ENCODE data around the gene HS6ST3.

HS6ST3 gene

GRCh38 chr13:96308568-96308967 lies 218.7 kb downstream of the HS6ST3 start:
- DNase-seq (ENCODE audit: low read depth): no peak

DNA sequence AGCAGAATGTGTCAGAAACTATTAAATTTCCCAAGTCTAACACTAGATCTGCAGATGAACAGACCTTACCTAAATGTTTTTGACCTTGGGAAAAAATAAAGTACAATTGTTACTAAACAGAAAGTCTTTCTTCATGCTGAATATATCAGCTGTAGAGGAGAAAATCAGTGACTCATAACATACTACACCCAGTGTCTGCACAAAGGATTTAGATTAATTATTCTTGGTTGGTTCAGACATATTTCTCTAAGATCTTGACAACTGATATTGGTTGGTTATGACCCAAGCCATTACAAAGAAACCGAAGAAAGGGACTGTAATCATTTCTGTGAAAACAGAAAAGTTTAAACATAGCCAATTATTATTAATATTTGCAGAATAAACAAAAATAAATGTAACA lies 225.1 kb downstream of the HS6ST3 start:
- DNase-seq (ENCODE audit: low read depth): no peak

- no peak for DNase-seq (ENCODE audit: low read depth)
Measured at GRCh38 chr13:96338030-96338429, 248.1 kb downstream of the HS6ST3 start.

DNA sequence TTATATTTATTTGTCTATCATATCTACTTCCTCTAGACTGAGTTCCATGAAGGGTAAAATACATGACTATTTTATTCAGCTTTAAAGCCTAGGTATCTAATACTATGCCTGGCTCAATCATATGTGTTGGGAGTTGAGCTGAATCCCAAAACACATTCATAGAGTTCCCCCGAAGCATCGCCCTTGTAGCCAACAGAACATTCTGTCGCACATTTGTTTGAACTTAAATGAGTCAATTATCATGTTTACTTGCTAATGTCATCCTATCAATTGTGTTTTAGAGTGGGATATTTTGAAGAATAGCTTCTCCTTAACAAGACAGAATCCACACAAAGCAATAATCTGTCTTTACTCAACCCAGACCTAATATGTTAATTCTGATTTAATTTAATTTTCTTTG lies 252.4 kb downstream of the HS6ST3 start:
- DNase-seq (ENCODE audit: low read depth): no peak

DNA sequence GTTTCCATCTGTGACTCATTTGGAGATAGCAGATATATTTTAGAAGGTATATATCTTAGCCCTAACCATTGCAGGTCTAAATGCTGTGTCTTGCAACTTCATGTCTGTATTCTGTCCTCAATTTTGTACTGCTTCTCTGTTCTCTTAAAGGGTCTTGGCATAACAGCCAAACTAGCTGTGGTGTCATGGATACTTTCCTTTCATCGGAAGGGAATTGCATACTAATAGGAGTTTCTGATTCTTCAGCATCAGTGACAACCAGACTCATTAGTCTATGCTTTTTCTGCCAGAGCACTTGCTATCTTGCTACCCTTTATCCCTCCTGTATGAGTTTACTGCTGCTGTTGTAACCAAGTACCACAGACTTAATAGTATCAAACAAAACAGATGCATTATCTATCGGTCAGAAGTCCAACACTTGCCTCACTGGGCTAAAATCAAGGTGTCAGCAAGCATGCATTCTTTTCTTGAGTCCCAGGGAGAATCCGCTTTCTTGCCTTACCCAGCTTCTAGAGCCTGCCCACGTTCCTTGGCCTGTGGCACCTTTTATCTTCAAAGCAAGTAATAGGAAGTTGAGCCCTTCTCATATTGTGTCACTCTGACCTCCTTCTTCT lies 253.1 kb downstream of the HS6ST3 start:
- DNase-seq (ENCODE audit: low read depth): no peak

GRCh38 chr13:96346921-96347320 lies 257.0 kb downstream of the HS6ST3 start:
- no peak for DNase-seq (ENCODE audit: low read depth)

DNA sequence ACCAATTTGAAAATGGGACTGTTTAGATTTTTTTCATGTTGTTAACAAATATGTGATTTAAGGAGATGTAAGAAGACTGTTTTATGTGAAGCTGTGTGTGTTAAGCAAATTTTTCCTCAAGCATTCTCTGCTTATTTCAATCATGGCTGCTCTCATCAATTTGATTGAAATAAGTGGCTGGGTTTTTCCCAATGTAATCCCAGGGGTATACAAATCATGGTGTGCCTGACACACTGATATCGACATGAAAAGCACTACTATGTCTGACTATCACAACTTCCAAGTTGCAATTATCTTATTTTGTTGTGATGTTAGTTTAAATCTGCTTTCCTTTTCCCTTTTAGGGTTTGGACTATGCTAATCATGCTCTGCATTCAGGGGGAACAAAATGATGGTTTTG lies 283.7 kb downstream of the HS6ST3 start:
- no peak for DNase-seq (ENCODE audit: low read depth)

DNA sequence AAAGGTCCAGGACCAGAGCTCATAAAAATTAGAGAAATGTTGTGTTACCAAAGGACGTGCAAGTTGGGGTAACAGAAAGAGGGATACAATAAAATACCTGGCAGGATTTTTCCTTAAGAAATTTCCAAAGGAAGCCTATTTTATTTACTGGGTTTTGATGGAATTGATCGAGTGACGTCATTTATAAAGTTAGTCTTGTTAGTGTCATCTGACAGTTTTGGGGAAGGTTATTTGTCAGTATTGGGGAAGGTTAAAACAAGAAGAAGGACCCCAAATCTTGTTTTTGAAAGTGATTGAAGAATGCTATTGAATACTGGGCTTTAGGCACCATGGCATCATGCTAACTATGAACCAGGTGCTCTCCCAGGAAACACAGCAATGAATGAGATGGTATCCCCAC lies 287.9 kb downstream of the HS6ST3 start:
- DNase-seq (ENCODE audit: low read depth): no peak

GRCh38 chr13:96379967-96380366 lies 290.1 kb downstream of the HS6ST3 start:
- DNase-seq (ENCODE audit: low read depth): no peak

DNA sequence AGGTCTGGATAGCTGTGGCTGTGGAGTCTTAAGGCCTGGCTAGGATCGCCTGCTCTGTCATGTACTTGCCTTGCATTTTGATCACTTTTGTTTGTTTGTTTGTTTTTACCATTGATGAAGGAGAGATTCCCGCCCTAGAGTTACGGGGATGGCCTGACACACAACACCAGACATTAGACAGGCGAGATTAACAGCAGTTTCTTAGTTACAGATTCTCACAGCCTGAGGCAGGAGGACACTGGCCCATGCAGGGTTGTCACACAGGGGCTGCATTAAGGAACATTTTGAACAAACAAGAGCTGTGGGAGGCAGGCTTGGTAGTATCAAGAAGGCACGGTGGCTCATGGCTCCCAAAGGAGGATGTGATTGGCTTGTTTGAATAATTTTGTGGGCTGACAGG lies 291.8 kb downstream of the HS6ST3 start:
- no peak for DNase-seq (ENCODE audit: low read depth)

DNA sequence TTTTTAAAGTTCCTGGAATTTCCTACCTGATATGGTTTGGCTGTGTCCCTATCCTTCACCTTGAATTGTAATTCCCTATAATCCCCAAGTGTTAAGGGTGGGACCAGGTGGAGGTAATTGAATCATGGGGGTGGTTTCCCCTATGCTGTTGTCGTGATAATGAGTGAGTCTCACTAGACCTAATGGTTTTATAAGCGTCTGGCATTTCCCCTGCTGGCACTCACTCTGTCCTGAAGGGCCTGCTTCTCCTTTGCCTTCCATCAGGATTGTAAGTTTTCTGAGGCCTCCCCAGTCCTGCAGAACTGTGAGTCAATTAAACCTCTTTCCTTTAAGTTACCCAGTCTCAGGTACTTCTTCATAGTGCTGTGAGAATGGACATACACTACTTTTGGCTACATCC lies 298.7 kb downstream of the HS6ST3 start:
- no peak for DNase-seq (ENCODE audit: low read depth)

GRCh38 chr13:96391606-96392005 lies 301.7 kb downstream of the HS6ST3 start:
- DNase-seq (ENCODE audit: low read depth): no peak

GRCh38 chr13:96397807-96398206 lies 307.9 kb downstream of the HS6ST3 start:
- no peak for DNase-seq (ENCODE audit: low read depth)

DNA sequence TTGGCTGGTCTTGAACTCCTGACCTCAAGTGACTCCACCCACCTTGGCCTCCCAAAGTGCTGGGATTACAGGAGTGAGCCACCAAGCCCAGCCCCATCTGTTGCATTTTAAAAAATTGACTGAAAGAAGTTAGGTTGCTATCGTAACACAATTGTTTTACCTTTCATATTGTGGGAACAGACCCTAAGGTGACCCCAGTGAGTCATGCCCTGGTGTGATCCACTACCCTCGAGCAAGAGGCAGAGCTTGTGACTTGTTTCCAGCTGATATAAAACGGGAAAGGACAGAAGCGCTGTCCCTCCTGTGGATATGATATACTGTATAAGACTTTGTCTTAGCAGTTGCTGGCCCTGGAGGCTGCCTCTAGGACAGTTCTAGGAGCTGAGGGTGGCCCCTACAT lies 308.6 kb downstream of the HS6ST3 start:
- no peak for DNase-seq (ENCODE audit: low read depth)

DNA sequence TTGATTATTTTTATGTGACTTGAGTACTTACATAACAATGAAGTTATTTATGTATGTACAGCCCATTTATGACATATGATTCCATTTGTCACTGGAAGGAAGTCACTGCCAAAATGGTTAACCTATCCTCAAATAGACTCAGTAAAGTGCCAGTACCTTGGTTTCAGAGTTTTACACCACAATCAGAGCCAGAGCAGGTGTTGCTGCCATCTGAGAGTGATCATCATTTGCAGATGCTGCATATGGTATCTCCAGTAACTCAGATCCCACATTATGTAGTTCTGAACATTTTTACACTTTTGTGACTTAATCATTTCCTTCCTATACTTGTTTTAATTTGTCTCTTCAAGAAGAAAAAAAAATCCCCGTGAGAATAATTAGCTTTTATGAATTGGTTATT lies 313.3 kb downstream of the HS6ST3 start:
- DNase-seq (ENCODE audit: low read depth): no peak

DNA sequence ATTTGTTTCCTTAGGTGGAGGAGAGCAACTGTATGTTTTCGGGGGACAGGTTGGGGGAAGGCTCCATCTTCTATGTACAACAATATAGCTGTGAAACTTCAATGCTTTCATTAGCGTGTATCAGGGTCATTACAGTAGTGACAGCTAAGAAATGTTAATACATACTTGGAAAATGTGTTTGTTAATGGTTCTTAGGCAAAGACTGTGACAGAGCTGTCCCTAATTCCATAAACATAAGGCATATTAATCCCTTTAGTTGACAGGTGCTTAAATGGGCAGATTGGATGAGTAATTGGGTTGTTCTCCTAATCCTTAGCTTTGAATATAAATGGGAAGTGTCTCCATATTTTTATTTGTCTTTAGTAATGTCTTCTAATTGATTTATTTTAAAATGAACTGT lies 313.7 kb downstream of the HS6ST3 start:
- DNase-seq (ENCODE audit: low read depth): no peak

DNA sequence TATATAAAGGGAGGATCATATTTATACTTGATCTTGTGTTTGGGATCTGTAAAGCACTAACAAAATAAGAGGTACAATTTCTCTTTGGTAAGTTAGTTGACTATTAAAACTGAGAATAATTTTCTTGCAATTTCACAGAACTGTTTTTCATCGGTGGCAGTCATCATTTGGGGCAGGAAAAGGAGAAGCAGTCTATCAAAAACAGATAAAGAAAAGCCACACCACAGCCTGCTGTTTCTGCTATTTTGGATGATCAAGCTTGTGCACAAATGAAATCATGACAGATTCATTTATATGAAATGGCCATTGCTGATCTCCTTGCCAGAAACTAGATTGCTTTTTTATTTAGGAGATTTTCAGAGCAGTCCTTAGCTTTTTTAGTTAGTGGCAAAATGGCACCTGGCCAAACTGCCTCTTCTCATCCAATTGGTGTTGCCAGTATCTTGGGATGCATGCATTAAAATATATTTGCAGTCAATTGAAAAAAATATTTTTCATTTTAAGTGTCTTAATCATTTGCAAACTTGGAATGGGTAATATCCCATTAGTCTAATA lies 326.0 kb downstream of the HS6ST3 start:
- DNase-seq (ENCODE audit: low read depth): no peak

DNA sequence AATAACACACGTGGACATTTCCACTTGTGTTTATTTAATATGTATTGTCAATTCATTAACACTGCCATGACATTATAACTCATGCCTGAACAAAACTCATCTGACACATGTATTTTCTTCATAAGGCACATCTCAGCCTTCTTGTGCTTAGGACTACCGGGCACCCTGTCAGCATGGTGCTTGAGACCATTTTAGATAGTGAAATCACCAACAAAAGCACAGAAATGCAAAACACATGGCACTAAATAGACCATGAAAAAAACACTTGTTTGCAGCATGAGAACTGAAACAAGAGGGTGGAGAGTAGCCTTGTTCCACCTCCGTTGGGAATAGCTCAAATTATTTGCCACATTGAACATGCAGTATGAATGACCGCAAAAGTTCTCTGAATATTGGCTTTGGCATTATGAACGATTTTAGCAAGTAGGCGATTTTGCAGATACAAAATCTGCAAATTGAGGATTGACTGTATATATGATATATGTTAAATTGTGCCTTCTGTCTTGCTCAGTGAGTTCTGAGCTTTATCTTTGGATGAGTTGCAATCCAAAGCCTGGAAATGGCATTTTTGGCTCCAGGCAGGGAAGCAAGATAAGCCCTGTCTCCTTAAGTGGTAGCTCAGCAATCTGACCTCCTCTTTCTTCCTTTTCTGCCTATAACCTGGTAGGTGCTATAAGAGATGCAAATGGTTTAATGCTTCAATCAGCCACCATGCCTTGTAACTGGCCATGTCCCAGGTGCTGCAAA lies 328.2 kb downstream of the HS6ST3 start:
- no peak for DNase-seq (ENCODE audit: low read depth)

- DNase-seq (ENCODE audit: low read depth): no peak
Measured at GRCh38 chr13:96421314-96421713, 331.4 kb downstream of the HS6ST3 start.

- DNase-seq (ENCODE audit: low read depth): no peak
Measured at GRCh38 chr13:96422002-96422401, 332.1 kb downstream of the HS6ST3 start.

GRCh38 chr13:96426167-96426566 lies 336.3 kb downstream of the HS6ST3 start:
- DNase-seq (ENCODE audit: low read depth): no peak

DNA sequence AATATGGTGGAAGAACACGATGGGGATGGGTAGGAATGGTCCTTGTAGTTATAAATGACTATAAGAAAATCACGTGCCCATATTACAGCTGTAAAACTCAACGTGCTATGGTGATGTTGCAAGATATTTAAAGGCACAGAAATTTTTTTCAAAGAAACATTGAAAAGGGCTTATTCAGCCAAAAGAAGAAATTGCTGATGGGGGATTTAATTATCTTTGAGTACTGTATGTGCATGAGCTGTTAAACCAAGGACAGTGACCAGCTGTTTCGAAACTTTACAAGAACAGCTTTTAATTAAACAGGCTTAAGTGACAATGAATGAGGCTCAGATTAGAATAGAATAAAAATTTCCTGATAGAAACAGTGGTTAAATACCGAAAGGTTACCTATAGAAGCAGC lies 339.0 kb downstream of the HS6ST3 start:
- no peak for DNase-seq (ENCODE audit: low read depth)

DNA sequence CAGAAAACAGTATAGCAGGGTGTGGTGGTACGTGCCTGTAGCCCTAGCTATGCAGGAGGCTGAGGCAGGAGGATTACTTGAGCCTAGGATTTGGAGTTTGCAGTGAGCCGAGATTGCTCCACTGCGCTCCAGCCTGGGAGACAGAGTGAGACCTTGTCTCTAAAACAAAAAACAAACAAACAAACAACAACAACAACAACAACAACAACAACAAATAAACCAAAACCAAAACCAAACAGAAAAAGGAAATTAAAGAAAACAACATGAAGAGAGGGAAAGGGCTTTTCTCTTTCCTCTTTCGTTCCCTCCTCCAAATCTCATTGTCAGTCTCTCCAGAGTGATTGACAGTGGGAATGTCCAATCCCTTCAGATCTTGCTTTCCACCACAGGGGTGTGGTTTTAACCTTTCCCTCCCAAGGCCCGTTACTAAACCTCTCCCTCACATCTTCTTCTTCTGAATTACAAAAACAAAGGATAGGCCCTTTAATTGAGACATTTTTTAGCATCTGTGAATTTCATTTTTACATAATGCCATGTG lies 341.2 kb downstream of the HS6ST3 start:
- no peak for DNase-seq (ENCODE audit: low read depth)

GRCh38 chr13:96444676-96445075 lies 354.8 kb downstream of the HS6ST3 start:
- no peak for DNase-seq (ENCODE audit: low read depth)

Measured in EH (cell line).